ENCODE data around the gene TTC39B.
"Not testable (repeated sequence)": the region's sequence is repeated elsewhere in the genome, so short reads cannot be mapped to it uniquely, and the experiment has no call there.

TTC39B gene

GRCh38 chr9:15306757-15307522 is at the start of gene TTC39B:
Gene TTC39B, minus strand, starts transcription at chr9:15307216. Its CDS starts 91 bp downstream, at chr9:15307125.
- DNase-seq (ENCODE audit: low read depth in 1 of 2, low spot score in 1 of 2) = peak in 1 of 2 donors; percentile 62

DNA sequence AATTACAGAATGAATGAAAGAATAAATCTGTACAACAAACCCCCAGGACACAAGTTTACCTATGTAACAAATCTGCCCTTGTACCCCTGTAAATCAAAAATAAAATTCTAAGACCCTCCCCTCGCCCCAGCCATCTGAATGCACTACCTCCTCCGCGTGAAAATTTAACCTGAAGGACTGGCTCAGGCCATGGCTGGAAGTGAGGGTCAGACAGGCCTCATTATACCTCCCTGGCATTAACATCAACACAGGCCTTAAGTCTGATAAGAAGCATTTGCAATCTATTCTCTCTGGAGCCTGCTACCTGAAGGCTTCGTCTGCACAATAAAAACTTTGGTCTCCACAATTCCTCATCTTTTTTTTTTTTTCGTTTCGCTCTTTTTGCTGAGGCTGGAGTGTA is 48.7 kb upstream of the TTC39B start:
- no peak for DNase-seq (ENCODE audit: low read depth in 1 of 2, low spot score in 1 of 2)

DNA sequence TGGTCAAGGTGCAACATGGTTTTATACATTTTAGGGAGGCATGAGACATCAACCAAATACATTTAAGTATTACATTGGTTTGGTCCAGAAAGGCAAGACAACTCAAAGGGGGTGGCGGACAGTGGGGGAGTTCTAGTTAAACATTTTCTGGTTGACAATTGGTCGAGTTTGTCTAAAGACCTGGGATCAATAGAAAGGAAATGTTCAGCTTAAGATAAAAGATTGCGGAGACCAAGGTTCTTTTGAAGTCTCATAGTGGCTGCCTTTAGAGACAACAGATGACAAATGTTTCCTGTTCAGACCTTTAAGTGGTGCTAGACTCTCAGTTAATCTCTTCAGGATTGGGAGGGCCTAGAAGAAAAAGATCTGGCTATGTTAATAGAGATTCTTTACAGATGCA is 47.7 kb upstream of the TTC39B start:
- no peak for DNase-seq (ENCODE audit: low read depth in 1 of 2, low spot score in 1 of 2)

- DNase-seq (ENCODE audit: low read depth in 1 of 2, low spot score in 1 of 2) = no peak
Observed at GRCh38 chr9:15353892-15354291, 46.9 kb upstream of the TTC39B start.

DNA sequence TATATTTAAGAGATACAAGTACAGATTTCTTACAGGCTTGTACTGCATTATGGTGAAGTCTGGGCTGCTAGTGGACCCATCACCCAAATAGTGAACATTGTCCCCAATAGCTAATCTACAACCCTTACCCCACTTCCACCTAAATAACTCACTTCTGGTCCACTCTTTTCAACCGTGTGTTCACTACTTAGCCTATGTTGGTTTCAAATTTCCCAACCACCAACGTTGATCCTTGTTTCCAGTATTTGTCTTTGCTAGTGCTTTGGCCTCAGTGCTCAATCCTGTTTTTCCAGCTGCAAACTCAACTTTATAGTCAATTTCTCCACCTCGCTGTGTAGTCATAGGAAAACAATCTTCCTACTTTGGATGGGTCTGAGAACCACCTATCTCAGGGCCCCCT is 45.3 kb upstream of the TTC39B start:
- DNase-seq (ENCODE audit: low read depth in 1 of 2, low spot score in 1 of 2) = no peak

- DNase-seq (ENCODE audit: low read depth in 1 of 2, low spot score in 1 of 2) = peak in 1 of 2 donors; percentile 2
Observed at GRCh38 chr9:15349892-15350761, 43.1 kb upstream of the TTC39B start.

GRCh38 chr9:15346837-15347236 is 39.8 kb upstream of the TTC39B start:
- DNase-seq (ENCODE audit: low read depth in 1 of 2, low spot score in 1 of 2) = no peak

GRCh38 chr9:15344191-15344590 is 37.2 kb upstream of the TTC39B start:
- no peak for DNase-seq (ENCODE audit: low read depth in 1 of 2, low spot score in 1 of 2)

DNA sequence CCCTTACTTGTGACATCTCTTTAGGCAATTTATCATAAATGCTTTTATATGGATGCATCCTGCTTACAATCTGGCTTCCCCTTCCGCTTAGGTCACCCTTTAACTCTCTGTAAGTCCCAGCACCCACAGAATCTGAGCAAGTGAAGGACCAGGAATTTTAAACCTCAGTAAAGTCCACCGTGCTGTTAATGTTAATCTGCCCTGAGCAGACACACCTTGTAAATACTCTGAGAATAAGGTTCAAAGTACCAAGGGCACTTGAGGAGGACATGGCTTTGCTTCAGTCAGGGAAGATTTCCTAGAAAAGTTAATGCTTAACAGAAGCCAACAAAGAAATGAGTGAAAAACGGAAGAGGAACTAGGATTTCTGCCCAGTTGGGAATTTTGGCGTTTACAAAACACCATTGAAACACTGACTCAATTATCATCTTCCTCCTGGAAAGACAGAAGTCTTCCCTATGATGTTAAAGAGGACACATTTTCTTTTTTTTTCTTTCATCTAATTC is 26.4 kb upstream of the TTC39B start:
- no peak for DNase-seq (ENCODE audit: low read depth in 1 of 2, low spot score in 1 of 2)

DNA sequence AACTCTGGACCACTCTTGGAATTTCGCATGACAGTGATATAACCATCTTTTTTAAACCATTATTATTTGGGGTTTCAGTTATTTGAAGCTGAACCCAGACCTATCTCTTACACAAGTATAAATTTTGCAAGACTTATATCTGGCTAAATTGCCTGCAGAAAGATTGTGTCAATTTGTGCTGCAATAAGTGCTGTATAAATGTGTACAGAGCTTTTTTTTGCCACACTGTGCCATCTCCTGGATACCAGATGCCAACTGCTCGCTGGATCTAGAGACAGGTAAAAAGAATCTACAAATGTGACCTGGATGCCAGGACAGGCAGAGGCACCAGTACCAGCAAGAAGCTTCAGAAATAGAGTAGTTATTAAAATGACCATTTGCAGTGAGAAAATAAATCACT is 25.9 kb upstream of the TTC39B start:
- DNase-seq (ENCODE audit: low read depth in 1 of 2, low spot score in 1 of 2) = no peak

- no peak for DNase-seq (ENCODE audit: low read depth in 1 of 2, low spot score in 1 of 2)
Observed at GRCh38 chr9:15329539-15330109, 22.6 kb upstream of the TTC39B start.

- DNase-seq (ENCODE audit: low read depth in 1 of 2, low spot score in 1 of 2) = no peak
Observed at GRCh38 chr9:15328946-15329345, 21.9 kb upstream of the TTC39B start.

GRCh38 chr9:15322695-15323094 is 15.7 kb upstream of the TTC39B start:
- DNase-seq (ENCODE audit: low read depth in 1 of 2, low spot score in 1 of 2) = not testable (repeated sequence)

DNA sequence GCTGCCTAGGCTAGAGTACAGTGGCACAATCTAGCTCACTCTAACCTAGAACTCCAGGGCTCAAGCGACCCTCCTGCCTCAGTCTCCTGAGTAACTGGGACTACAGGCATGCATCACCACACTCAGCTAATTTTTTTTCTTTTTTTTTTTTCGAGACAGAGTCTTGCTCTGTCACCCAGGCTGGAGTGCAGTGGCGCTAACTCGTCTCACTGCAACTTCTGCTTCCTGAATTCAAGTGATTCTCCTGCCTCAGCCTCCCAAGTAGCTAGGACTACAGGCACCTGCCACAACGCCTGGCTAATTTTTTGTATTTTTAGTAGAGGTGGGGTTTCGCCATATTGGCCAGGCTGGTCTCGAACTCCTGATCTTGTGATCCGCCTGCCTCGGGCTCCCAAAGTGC is 12.6 kb upstream of the TTC39B start:
- DNase-seq (ENCODE audit: low read depth in 1 of 2, low spot score in 1 of 2) = not testable (repeated sequence)

GRCh38 chr9:15317836-15318235 is 10.8 kb upstream of the TTC39B start:
- no peak for DNase-seq (ENCODE audit: low read depth in 1 of 2, low spot score in 1 of 2)

DNA sequence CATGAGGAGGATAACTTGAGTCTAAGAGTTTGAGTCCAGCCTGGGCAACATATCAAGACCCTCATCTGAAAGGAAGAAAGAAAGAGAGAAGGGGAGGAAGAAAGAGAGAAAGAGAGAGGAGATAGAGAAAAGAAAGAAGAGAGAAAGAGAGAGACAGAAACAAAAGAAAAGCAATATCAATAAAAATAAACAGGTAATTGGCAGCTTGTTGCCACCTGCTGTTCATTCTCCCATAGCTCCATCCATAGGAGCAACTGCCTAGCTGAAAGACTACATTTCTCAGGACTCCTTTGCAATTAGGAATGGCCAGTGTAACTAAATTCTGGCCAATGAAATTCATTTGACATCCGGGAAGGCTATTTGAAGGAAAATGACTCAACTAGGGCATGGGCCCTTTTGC is 4.6 kb upstream of the TTC39B start:
- no peak for DNase-seq (ENCODE audit: low read depth in 1 of 2, low spot score in 1 of 2)

DNA sequence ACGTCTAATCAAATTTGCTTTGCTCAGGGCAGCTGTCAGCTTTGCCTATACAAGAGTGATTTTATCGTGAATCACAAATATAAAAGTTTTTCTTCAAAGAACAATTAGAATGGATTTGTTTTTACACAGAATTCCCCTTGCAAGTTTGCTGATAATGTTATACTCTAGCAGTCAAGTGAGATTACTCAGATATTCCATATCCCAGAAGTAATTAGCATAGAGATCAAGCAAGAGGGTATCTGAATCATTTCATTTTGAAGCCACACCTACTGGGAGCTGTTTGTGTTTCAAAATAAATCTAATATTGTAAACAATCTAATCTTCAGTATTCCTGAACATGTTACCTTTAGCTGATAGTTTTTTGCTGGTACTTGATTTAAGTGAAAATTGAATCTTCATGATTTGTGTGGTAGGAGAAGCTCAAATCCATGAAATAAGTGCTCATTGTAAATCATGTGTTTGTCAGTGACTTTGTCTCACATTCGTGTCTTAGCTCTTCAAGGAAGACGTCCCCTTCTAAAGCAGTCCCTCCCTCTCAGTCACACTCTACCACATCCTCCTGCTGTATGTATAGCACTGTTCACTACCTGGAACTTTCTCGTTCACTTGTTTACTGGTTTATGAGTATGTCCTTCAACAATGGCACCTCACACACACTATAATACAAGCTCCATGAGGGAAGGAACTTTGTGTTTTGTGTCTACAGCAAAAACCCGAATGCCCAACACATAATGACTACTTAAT is 3.3 kb upstream of the TTC39B start:
- DNase-seq (ENCODE audit: low read depth in 1 of 2, low spot score in 1 of 2) = no peak

- DNase-seq (ENCODE audit: low read depth in 1 of 2, low spot score in 1 of 2) = no peak
Observed at GRCh38 chr9:15308511-15308910, 1.5 kb upstream of the TTC39B start.

GRCh38 chr9:15307523-15307841 is 466 bp upstream of the TTC39B start:
- no peak for DNase-seq (ENCODE audit: low read depth in 1 of 2, low spot score in 1 of 2)

- no peak for DNase-seq (ENCODE audit: low read depth in 1 of 2, low spot score in 1 of 2)
Observed at GRCh38 chr9:15306068-15306756, 804 bp downstream of the TTC39B start.

DNA sequence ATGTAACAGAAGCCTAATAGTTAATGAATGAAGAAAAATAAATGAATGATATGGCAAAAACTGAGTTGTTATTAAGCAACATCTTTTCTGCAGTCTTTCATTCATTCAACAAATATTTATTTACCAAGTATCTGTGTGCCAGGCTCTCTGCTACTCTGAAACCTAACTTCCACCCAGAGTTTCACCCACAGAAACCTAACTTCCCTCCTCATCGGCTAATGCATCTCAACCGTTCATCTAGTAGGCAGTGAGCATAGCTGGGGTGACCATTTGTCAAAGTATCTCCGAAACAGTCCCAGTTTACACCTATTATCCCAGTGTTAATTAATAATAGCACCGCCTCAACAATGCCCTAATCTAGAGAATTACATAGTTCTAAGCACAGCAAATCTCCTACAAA is 1.5 kb downstream of the TTC39B start:
- DNase-seq (ENCODE audit: low read depth in 1 of 2, low spot score in 1 of 2) = no peak
